Frontal cortex (tissue), 4 donors: Measurements from ENCODE around the gene CDC20. TPM values are rescaled to one million over a fixed set of nuclear protein-coding genes. Genes with fewer than 3 reads are reported as not detected.

Experiments used
- DNase-seq, 2 donors: peaks; one replicate each; pipeline ENCODE4 v3.0.0; 2012; ENCODE audit warnings: low spot score in 2 of 2
- FAIRE-seq: peaks from 2 replicates; lab custom pipeline; 2012; peaks lifted over from hg19 to GRCh38; lab: Jason Lieb, UNC
- total RNA-seq: library from RNA; depleted of rRNA; stranded (reverse); fragments of >200 nt; gene quantifications from one replicate; pipeline ENCODE4 v1.2.3, GENCODE V29; 2014
- donor health status: control.
- donor health status: control.
- donor health status: control.

The CDC20 gene
- total RNA-seq, result 4.9 TPM

DNA sequence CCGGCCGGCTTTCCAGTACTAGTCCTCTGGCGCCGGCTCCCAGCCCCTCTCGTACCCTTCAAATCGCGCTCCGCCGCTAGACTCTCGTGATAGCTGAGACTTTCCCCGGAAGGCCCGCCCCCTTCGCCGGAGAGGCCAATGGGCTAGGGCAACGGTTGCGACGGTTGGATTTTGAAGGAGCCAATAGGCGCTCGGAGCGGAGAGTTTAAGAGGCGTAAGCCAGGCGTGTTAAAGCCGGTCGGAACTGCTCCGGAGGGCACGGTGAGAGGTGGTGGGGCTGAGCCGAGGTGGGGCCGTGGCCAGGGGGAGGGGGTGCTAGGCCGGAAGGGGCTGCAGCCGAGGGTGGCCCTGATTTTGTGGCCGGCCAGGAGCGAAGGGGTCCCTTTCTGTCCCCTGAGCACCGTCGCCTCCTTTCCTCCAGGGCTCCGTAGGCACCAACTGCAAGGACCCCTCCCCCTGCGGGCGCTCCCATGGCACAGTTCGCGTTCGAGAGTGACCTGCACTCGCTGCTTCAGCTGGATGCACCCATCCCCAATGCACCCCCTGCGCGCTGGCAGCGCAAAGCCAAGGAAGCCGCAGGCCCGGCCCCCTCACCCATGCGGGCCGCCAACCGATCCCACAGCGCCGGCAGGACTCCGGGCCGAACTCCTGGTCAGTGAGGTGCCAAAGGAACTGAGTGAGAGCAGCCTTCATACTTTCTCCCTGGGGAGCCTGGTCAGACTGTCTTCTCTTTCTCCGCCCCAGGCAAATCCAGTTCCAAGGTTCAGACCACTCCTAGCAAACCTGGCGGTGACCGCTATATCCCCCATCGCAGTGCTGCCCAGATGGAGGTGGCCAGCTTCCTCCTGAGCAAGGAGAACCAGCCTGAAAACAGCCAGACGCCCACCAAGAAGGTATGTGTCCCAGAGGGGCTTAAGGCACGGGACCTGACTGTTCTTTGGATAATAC lies at the start of gene CDC20:
CDC20 (plus strand) TSS at position 236 of the 948 bp plus-strand sequence; CDS start at position 471, 235 bp downstream.
- FAIRE-seq (no peak), DNase-seq (peak; percentile 93 to 98)

DNA sequence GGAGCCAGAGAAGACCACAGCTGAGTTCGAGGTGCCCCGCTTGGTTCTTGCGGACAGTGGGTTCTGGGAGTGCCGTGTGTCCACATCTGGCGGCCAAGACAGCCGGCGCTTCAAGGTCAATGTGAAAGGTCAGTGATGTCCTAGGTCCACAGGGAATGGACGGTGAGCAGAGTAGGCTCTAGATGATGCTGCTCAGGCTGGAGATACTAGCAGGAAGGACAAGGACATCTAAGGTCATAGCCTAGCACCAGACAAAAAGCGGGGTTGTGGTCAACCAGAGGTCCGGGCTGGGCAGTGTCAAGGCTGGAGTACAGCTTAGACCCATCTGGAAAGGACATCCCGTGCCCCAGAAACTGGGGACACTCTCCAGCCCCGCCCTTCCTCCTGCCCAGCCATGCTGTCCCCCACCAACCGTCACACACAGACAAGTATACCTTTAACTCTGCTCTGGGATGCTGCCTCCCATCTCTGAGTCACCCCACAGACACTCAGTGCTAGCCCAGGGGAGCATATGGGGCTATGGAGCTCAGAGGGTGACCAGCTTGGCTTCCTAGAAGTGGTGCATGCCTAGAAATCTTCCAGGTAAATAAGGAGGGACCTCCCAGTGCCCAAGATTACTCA lies 49.3 kb upstream of the CDC20 start:
- DNase-seq, result no peak
- no peak for FAIRE-seq

DNA sequence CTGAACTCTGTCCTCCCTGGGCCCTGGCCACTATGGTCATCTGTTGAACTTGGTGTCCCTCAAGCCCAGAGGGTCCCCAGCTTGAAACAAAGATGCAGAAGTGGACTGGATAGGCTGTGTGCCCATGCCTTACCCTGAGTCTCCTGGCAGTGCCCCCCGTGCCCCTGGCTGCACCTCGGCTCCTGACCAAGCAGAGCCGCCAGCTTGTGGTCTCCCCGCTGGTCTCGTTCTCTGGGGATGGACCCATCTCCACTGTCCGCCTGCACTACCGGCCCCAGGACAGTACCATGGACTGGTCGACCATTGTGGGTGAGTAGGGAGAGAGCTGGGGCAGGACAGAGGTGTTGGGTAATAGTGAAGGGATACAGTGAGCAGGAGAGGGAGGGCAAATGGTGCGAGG lies 47.3 kb upstream of the CDC20 start:
- FAIRE-seq (no peak), DNase-seq (no peak)

DNA sequence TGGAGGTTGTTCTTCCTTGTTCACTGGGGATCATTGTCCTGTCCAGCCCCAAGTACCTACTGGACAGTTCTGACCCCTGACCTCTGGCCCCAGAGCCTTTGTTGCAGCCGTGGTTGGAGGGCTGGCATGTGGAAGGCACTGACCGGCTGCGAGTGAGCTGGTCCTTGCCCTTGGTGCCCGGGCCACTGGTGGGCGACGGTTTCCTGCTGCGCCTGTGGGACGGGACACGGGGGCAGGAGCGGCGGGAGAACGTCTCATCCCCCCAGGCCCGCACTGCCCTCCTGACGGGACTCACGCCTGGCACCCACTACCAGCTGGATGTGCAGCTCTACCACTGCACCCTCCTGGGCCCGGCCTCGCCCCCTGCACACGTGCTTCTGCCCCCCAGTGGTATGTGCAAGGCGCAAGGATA lies 46.6 kb upstream of the CDC20 start:
- FAIRE-seq (no peak), DNase-seq (no peak)

DNA sequence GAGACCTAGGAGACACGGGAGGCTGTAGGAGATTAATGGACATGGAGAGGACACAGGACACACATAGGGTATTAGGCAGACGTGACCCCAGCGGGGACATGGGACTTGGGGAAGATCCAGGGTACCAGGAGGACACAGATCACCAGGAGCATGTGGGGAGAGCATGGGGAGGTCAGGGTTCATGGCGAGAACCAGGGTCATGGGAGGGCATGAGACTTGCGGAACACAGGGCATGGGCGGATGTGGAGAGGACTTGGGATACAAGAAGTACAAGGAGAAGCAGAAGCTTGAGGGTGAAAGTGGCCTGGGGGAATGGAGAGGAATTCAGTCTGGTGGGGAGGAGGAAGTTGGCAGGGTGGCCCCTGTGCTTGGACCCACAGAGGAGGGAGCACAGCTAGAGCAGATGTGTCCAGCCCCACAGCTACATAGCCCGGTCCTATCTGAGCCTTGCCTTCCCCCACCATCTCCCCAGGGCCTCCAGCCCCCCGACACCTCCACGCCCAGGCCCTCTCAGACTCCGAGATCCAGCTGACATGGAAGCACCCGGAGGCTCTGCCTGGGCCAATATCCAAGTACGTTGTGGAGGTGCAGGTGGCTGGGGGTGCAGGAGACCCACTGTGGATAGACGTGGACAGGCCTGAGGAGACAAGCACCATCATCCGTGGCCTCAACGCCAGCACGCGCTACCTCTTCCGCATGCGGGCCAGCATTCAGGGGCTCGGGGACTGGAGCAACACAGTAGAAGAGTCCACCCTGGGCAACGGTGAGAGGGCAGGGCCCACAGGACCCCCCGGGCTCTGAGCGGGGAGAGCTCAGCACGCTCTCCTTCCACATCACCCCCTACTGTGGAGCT lies 45.9 kb upstream of the CDC20 start:
- FAIRE-seq (no peak), DNase-seq (no peak)

DNA sequence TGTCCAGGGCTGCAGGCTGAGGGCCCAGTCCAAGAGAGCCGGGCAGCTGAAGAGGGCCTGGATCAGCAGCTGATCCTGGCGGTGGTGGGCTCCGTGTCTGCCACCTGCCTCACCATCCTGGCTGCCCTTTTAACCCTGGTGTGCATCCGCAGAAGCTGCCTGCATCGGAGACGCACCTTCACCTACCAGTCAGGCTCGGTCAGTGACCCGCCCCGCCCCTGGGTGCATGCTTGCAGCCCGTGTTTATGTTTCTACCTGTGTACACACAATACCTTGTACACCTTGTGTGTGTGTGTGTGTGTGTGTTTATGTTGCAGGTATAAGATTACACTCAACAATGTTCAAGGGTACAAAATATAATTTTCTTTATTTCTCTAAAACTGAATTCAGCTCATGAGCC lies 45.0 kb upstream of the CDC20 start:
- DNase-seq, result no peak
- FAIRE-seq, result no peak

DNA sequence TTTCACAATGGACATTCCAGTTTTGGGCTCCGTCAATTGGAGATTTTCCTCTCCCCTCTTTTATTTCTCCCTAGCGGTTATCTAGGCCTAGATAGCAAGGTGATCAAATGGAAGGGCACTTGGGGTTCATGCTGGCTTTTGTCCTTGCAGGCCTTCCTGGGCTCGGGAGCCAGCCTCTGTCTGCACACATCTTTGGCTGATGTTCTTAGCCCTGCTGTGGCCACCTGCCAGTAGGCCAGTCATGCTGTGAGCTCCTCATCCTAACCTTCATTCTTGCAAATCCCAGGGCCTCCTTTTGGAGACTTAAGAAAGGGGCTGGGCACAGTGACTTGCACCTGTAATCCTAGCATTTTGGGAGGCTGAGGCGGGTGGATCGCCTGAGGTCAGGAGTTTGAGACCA lies 44.5 kb upstream of the CDC20 start:
- DNase-seq, result no peak
- no peak for FAIRE-seq

DNA sequence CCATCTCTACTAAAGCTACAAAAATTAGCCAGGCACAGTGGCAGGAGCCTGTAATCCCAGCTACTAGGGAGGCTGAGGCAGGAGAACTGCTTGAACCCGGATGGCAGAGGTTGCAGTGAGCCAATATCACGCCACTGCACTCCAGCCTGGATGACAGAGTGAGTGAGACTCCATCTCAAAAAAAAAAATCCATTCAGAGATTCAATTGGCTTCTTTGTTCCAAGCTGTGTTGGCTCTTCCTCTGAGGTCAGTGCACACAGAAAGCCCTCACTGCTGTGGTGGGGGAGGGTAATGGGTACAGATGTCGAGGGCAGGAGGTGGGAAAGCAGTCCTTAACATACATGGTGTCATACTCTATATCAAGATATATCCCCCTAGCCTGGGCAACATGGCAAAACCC lies 43.3 kb upstream of the CDC20 start:
- FAIRE-seq (no peak), DNase-seq (no peak)

DNA sequence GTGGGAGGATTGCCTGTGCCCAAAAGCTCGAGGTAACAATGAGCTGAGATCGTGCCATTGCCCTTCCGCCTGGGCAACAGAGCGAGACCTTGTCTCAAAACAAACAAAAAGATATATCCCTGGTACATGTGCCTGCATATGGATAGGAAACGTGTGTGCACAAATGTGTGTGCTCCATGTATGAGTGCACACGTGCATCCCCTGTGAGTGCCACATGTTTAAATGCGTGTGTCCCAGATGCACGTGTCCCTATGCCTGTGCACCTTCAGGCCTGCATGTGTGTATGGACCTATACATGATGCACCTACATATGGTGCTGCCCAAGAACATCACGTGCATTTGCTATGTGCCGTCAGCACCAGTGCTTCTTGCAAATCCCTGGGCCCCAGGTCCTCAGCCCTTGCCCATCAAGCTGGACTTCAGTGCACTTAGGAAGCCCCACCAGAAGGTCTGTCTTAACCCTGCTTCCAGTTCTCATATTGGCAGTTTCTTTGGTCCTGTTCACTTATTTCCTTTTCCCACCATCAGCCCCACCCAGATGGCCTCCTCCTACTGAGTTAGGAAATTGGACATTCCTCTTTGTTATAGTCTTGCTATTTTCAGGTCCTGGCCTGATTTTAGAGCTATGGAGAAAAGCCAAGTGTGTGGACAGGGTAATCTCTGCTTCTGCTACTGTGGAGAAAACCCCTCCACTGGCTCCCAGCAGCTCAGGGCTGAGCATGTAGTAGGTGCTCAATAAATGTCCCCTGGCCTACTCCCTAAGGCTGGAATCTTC lies 42.6 kb upstream of the CDC20 start:
- DNase-seq, result no peak
- FAIRE-seq, result no peak

DNA sequence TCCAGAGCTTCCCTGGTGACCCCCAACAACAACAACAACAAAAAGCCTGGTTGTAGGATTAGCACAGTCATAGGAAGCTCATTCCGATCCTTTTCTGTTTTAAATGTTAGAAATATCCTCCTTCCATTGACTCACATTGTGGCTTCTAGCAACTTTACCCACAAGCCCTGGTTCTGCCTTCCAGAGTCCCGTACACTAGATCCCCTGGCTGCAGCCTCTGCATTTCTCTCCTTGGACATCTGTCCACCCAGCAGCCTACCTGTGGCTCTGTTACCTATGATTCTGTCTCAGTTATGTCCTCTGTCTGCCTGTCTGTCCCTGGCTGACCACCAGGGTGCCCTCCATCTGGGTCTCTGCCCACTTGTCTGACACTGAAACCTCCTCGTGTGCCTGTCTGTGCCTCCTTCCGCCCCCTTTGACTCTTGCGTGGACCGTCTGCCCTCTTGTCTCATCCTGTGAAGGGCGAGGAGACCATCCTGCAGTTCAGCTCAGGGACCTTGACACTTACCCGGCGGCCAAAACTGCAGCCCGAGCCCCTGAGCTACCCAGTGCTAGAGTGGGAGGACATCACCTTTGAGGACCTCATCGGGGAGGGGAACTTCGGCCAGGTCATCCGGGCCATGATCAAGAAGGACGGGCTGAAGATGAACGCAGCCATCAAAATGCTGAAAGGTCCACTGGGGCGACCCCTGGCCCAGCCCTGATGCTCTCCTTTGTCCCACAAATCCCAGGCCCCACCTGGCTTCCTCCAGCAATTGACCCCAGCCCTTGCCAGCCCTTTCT lies 41.9 kb upstream of the CDC20 start:
- FAIRE-seq (no peak), DNase-seq (no peak)

DNA sequence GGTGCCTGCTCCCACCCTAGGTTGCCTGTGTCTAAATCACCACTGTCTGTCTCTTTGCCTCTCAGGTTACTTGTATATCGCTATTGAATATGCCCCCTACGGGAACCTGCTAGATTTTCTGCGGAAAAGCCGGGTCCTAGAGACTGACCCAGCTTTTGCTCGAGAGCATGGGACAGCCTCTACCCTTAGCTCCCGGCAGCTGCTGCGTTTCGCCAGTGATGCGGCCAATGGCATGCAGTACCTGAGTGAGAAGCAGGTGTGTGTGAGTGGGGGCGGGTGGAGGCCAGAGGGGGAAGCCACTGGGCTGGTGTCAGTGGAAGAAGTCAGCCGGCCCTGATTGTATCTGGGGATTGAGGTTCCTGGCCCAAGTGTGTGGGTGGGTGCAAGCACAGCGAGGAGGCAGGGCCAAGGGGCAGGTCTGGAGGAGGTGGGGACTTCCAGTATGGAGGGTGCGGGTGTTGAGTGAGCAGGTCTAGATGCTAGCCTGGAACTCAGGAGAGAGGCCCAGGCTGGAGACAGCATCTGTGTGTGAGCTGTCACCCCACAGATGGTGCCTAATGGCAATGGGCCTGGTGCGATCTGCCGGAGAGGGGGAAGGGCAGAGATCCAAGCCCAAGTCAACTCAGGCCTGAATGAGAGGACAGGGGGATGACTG lies 40.8 kb upstream of the CDC20 start:
- no peak for DNase-seq

DNA sequence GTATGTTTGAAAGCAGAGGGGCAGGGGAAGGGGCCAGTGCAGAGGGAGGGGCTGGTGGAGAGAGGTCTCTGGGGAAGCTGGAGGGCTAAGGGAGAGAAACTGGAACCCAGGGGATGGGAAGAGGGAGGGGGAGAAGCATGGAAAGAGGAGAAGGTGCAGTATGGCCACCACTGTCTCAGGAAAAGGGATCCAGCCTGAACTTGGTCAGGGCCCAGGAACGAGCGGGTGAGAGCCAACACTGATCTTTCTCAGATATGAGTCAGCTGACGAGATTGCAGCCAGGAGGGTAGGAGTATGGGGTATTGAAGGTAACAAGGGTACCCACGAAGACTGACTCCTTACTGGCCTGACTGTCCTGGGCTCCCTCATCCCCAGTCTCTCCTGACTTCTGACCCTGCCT lies 40.0 kb upstream of the CDC20 start:
- no peak for FAIRE-seq
- DNase-seq, result no peak

More for the DNA sequence above, 40.8 kb upstream of the CDC20 start:
- no peak for FAIRE-seq

DNA sequence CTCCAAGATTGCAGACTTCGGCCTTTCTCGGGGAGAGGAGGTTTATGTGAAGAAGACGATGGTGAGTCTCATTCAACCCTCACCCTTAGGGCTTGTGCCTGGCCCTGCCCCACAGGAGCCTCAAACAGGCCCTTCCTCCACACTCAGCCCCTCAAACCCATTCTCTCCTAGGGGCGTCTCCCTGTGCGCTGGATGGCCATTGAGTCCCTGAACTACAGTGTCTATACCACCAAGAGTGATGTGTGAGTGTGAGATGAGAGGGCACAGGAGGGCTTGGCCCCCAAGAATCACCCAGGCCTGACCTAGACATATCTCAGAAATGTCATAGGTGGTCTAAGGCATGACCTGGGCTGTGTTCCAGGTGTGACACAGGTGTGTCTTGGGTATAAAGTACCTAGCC lies 39.5 kb upstream of the CDC20 start:
- FAIRE-seq (no peak), DNase-seq (no peak)

DNA sequence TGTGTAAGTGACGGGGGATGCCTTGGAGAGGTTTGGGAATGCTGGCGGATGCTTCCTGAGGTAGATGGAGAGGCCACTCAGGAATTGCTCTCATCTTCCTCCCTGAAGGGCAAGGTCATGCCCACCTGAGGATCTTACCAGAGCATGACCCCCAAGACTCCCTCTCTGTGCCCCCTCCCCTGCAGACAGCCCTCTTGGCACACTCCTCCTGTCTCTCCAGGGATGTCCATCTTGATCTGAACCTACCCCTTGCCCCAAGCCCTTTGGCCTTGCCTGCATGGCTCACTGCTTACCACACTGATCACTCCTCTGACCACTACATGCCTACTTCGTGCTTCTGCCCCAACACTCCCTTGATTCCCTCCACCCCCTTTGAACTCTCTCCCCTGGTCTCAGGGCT lies 39.0 kb upstream of the CDC20 start:
- FAIRE-seq, result no peak

DNA sequence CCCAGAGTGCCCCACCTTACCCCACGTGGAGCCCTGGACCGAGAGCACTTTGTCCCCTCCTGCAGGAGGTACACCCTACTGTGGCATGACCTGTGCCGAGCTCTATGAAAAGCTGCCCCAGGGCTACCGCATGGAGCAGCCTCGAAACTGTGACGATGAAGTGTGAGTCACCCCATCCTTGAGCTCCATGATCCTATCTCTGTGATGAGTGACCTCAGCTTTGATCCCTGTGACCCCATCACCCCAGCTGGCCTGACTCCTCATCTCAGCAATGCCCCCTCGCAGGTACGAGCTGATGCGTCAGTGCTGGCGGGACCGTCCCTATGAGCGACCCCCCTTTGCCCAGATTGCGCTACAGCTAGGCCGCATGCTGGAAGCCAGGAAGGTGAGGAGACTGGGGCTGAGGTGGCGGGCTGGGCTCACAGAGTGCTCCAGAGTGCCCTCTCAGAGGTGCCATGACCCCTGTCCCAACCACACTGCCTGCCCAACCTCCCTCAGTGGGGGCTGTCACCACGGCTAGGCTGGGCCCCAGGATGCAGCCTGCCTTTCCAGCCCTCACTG lies 37.4 kb upstream of the CDC20 start:
- no peak for DNase-seq
- FAIRE-seq, result no peak

More for the DNA sequence above, 39.0 kb upstream of the CDC20 start:
- DNase-seq, result no peak

DNA sequence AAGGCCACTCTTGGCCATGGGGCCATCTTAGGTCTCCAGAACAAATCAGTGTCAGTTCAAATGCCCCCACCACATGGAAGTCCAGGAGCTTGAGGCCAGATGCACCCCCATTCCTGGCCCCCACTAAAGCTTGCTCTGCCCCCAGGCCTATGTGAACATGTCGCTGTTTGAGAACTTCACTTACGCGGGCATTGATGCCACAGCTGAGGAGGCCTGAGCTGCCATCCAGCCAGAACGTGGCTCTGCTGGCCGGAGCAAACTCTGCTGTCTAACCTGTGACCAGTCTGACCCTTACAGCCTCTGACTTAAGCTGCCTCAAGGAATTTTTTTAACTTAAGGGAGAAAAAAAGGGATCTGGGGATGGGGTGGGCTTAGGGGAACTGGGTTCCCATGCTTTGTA lies 36.3 kb upstream of the CDC20 start:
- DNase-seq (no peak), FAIRE-seq (no peak)

DNA sequence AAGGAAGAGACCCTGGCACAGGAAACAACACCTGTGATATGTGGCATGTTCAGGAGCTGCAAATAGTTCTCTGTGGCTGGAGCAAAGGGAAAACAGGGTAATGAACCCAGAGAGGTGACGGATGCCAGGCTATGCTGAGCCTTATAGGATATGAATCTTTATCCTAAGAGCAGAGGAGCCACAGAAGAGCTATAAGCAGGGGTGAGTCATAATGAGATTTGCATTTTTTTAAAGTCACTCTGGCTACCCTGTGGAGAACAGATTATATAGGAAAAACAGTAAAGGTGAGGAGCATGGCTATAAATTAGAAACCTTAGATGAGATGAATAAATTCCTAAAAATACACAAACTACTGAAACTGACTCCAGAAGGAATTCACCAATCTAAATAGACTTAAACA lies 34.0 kb upstream of the CDC20 start:
- no peak for DNase-seq
- FAIRE-seq, result no peak

DNA sequence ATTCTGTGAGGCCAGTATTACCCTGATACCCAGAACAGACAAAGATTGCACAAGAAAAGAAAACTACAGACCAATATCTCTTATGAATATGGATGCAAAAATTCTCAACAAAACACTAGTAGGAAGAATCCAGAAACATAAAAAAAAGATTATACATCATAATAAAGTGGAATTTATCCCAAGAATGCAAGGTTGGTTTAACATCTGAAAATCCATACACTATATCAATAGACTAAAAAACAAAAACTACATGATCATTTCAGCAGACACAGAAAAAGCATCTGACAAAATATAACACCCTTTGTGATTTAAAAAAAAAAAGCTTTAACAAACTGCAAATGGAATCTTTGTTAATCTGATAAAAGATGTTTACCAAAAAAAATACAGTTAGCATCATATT lies 33.4 kb upstream of the CDC20 start:
- peak; percentile 26 for FAIRE-seq
- no peak for DNase-seq
